ENCODE data around the gene DIP2C.

- TF ChIP-seq POLR2A (IDR thresholded peaks at IDR 0.05), result no peak
- no peak for TF ChIP-seq CTCF (IDR thresholded peaks at IDR 0.05)
Measured at GRCh38 chr10:360653-361052, 328.8 kb downstream of the DIP2C start.
